Heart right ventricle (tissue), 16 donors: ENCODE measurements around the gene TRIM2. TPM values are rescaled to one million over a fixed set of nuclear protein-coding genes. Genes with fewer than 3 reads are reported as not detected.

Experiments used
- ATAC-seq, 8 donors: fragments of 200-7000 bp; cut with Tn5 transposase; one replicate each; pipeline ENCODE4 v1.9.1; 2020; ENCODE audit warnings: mild to moderate bottlenecking in 8 of 8, moderate library complexity in 8 of 8, moderate number of reproducible peaks in 1 of 8
- DNase-seq, 2 donors: peaks; one replicate each; pipeline ENCODE4 v3.0.0-alpha.2; 2020
- H3K27ac ChIP-seq, 10 donors: fragments of 200-600 bp; sonication (generic) in 2 of 10; one replicate each; pipeline versions ENCODE4 v1.5.0 to v1.8.0; 2020 to 2022; ENCODE audit warnings: mild to moderate bottlenecking in 3 of 10
- H3K27me3 ChIP-seq, 7 donors: fragments of 200-600 bp; one replicate each; pipeline ENCODE4 v1.8.0; 2021 to 2022; ENCODE audit warnings: mild to moderate bottlenecking in 2 of 7
- H3K36me3 ChIP-seq, 9 donors: fragments of 200-600 bp; sonication (generic) in 1 of 9; one replicate each; pipeline versions ENCODE4 v1.5.0 to v1.8.0; 2020 to 2022; ENCODE audit warnings: mild to moderate bottlenecking in 2 of 9
- H3K4me1 ChIP-seq, 9 donors: fragments of 200-600 bp; sonication (generic) in 1 of 9; one replicate each; pipeline versions ENCODE4 v1.5.0 to v1.8.0; 2020 to 2022; ENCODE audit warnings: mild to moderate bottlenecking in 4 of 9
- H3K4me3 ChIP-seq, 10 donors: fragments of 200-600 bp; sonication (generic) in 2 of 10; one replicate each; pipeline versions ENCODE4 v1.5.0 to v1.8.0; 2020 to 2022; ENCODE audit warnings: mild to moderate bottlenecking in 7 of 10, moderate library complexity in 2 of 10
- H3K9me3 ChIP-seq, 11 donors: fragments of 200-600 bp in 10 of 11; sonication (generic) in 2 of 11; one replicate each; pipeline versions ENCODE4 v1.5.0 to v1.8.0; 2013 to 2022; ENCODE audit warnings: mild to moderate bottlenecking in 2 of 11, control low read depth in 1 of 11, moderate library complexity in 1 of 11
- WGBS, 2 donors: extraction: QIAGEN DNeasy Blood & Tissue Kit; methylation state at CpG; one replicate each; pipeline ENCODE4 v1.1.7; 2013; ENCODE audit warnings: inconsistent platforms in 1 of 2; 5-methylcytosine and 5-hydroxymethylcytosine counted together
- intact Hi-C, 10 donors: fragments of 100-400 bp; cut with DNase I; formaldehyde crosslinking; loops; one replicate each; pipeline versions ENCODE4 v1.11.1 to v1.14.2; 2022
- polyA plus RNA-seq, 2 donors: library from polyadenylated mRNA; stranded (reverse); fragments of 200-250 nt; gene quantifications; one replicate each; pipeline ENCODE4 v1.2.3, GENCODE V29; 2013
- total RNA-seq, 10 donors: library from RNA; stranded (reverse); fragmentation: NEBNext Ultra II Directional in 3 of 10; extraction: Animal tissue kit (Norgen Biotek cat#: 25700) in 3 of 10; gene quantifications; one replicate each; pipeline versions ENCODE4 v1.2.1 to v1.2.4, GENCODE V29; 2021 to 2023
- TF ChIP-seq, protein P1 (sequence below), 9 donors: fragments of 200-600 bp; sonication (generic) in 2 of 9; IDR thresholded peaks; one replicate each; pipeline versions ENCODE4 v1.5.0 to v1.8.0; 2021 to 2022; ENCODE audit warnings: antibody characterized with exemption in 9 of 9, mild to moderate bottlenecking in 5 of 9, moderate library complexity in 1 of 9
- donor health status: Arrhythmogenic right ventricular cardiomyopathy.
- donor health status: ischemic (EF 13 %, LVEDD 7.1; RV severe dilation, severe dysfunction).
- donor health status: healthy with polysubstance abuse.
- donor health status: DM: no; HTN: yes; CAD: no.
- donor health status: DM: no; HTN: no; CAD: no.
- donor health status: ischemic (EF 25% LVEDD 6.9; RV normal size, moderate dysfunction).
- donor health status: ischemic (EF 25% LVEDD 5.7; RV mildly dilated, moderate dysfunction).
- donor health status: healthy.
- donor health status: DM: yes; HTN: yes; CAD: no.
- donor health status: Ischemic cardiomyopathy.
- donor health status: ischemic (EF 35%, LVEDD 5.7; RV mildly dilated, moderate dysfunction).
- donor health status: nonischemic (EF 11% LVEDD 7.7; RV severe dilation, severe dysfunction).
- donor health status: DM: yes; HTN: yes; CAD: no.
- donor health status: PGD.
- donor health status: ischemic (EF 29% LVEDD 5.4; RV normal size, mild dysfunction).
- donor health status: nonischemic (EF 23%, LVEDD 6.1; RV moderate dilation, normal function).

Gene TRIM2
- total and polyA plus RNA-seq, 12 donors, result 2.8 to 33.2 (median 20.5) TPM

DNA sequence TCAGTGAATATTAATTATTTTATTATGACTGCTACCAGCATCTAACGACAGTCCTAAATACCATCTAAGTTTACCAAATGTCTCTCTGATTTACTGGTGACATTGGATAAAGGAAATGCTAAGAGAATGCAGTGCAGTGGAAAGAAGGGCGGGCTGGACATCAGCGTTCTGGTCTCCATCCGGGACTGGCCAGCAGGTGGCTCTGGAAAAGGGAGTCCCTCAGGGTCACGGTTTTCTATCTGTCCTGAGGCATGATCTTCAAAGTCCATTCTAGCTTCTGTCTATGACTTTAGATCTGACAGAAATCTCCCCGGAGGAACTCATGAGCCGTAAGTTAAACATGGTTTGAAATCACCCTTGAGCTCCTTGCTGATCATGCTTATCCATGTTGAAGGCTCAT lies 3.3 kb downstream of the TRIM2 start:
- intact Hi-C loops, result loop anchor here in 9 of 10 donors (1.0 to 10.0 kb wide), 6 partner anchors 35 to 111 kb away; no protein-coding TSS in a partner anchor
- DNase-seq (peak; percentile 48 to 55), ATAC-seq (peak in 5 of 8 donors; percentile 56 to 70 (median 68))
- Histone ChIP-seq H3K9me3 (no peaks in the 10 kb centered on the region), H3K36me3 (no peaks in the 10 kb centered on the region), H3K4me3 (no peak overlapping the region), H3K27ac (no peak overlapping the region), H3K4me1 (peaks cover 0 to 47% (median 12%) of the 10 kb centered on the region in 9 donors), H3K27me3 (no peaks in the 10 kb centered on the region)
- TF ChIP-seq, protein P1, sequence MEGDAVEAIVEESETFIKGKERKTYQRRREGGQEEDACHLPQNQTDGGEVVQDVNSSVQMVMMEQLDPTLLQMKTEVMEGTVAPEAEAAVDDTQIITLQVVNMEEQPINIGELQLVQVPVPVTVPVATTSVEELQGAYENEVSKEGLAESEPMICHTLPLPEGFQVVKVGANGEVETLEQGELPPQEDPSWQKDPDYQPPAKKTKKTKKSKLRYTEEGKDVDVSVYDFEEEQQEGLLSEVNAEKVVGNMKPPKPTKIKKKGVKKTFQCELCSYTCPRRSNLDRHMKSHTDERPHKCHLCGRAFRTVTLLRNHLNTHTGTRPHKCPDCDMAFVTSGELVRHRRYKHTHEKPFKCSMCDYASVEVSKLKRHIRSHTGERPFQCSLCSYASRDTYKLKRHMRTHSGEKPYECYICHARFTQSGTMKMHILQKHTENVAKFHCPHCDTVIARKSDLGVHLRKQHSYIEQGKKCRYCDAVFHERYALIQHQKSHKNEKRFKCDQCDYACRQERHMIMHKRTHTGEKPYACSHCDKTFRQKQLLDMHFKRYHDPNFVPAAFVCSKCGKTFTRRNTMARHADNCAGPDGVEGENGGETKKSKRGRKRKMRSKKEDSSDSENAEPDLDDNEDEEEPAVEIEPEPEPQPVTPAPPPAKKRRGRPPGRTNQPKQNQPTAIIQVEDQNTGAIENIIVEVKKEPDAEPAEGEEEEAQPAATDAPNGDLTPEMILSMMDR (IDR thresholded peaks at IDR 0.05), result peak; percentile 12 to 76 (median 59)
- WGBS, 2 donors, result 28 to 30% methylated on average over 7 of the region's 7 CpGs

- DNase-seq (no peak), ATAC-seq (no peak)
- Histone ChIP-seq H3K4me1 (peaks cover 0 to 44% (median 12%) of the 10 kb centered on the region in 9 donors), H3K4me3 (no peak overlapping the region), H3K27ac (no peak overlapping the region), H3K9me3 (no peaks in the 10 kb centered on the region), H3K36me3 (no peaks in the 10 kb centered on the region), H3K27me3 (no peaks in the 10 kb centered on the region)
- intact Hi-C loops, result loop anchor here in 7 of 10 donors (5.0 to 10.0 kb wide), 4 partner anchors 33 to 108 kb away; no protein-coding TSS in a partner anchor
- 72 to 75% methylated on average over 5 of the region's 5 CpGs for WGBS, 2 donors
- TF ChIP-seq, protein P1 (IDR thresholded peaks at IDR 0.05), result no peak
Observed at GRCh38 chr4:153209410-153209809, 5.2 kb downstream of the TRIM2 start.

- Histone ChIP-seq H3K9me3 (no peaks in the 10 kb centered on the region), H3K4me3 (no peak overlapping the region), H3K4me1 (peaks cover 0 to 31% (median 10%) of the 10 kb centered on the region in 9 donors), H3K27ac (peak overlapping the region in 1 of 10 donors; percentile 19), H3K27me3 (no peaks in the 10 kb centered on the region), H3K36me3 (no peaks in the 10 kb centered on the region)
- peak in 1 of 8 donors; percentile 11 for ATAC-seq
- intact Hi-C loops, result no loop called here
- TF ChIP-seq, protein P1 (IDR thresholded peaks at IDR 0.05), result no peak
- 43 to 66% methylated on average over 1 of the region's 1 CpG for WGBS, 2 donors
- no peak for DNase-seq
Observed at GRCh38 chr4:153210727-153211126, 6.5 kb downstream of the TRIM2 start.

- TF ChIP-seq, protein P1 (IDR thresholded peaks at IDR 0.05), result no peak
- ATAC-seq (no peak), DNase-seq (no peak)
- H3K4me3 ChIP-seq, result no peak overlapping the region
- WGBS, 2 donors, result 85 to 92% methylated on average over 5 of the region's 5 CpGs
- H3K27ac ChIP-seq, result no peak overlapping the region
- intact Hi-C loops, result no loop called here
- H3K27me3 ChIP-seq, result no peaks in the 10 kb centered on the region
- H3K4me1 ChIP-seq, result peaks cover 0 to 31% (median 10%) of the 10 kb centered on the region in 9 donors
- no peaks in the 10 kb centered on the region for H3K9me3 ChIP-seq
- no peaks in the 10 kb centered on the region for H3K36me3 ChIP-seq
Observed at GRCh38 chr4:153211986-153212728, 7.9 kb downstream of the TRIM2 start.
